NCI-H146 treated with DMSO at 0.1 percent for 48 hours (cell line): ENCODE data around the gene EFCAB14.
"Not testable (repeated sequence)": the region's sequence is repeated elsewhere in the genome, so short reads cannot be mapped to it uniquely, and the experiment has no call there.

Experiments
- DNase-seq: peaks from one replicate; lab custom pipeline; 2025; ENCODE audit not compliant: unreplicated experiment; lab: John Stamatoyannopoulos, UW

Gene EFCAB14

DNA sequence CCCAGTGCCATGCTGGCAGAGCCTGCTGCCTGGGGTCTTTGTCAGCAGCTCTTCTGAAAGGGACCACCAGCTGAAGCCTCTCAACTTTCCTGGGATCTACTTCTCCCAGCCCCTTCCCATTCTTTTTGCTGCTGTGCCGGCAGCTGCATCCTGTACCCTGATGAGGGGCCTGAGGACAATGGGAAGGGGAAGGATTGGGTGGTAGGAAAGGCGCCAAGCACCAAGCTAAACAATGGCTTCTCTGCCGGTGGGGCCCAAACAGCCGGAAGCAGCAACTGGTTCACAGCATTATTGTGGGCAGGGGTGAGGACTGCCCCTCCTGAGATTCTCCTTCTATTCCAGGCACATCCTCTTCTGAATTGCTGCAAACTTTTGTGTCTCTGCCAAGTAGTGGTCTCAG is 5.0 kb upstream of the EFCAB14 start:
- no peak for DNase-seq

DNA sequence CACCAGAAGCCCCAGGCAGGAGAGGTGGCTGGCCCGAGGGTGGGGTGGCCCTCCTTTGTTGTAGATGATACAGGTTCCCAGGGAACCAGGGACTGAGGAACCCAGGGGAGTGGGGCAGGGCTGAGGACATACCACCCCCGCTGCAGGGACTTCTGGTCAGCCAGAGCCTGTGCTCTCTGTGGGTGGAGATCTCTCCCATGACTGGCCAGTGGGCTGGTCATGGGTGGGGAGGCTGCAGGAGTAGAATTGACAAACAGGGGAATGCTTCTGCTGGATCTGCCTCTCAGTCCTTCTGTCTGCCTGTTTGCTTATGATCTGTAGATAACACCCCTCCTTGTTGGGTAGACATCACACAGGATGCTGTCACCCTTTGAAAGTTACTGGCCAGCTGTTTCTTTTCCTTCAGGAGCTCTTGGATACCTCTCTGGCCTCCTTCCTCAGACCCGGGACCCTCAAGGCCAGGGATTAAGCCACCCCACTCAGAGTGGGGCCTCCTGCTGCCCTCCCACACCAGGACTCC is 2.8 kb upstream of the EFCAB14 start:
- no peak for DNase-seq

DNA sequence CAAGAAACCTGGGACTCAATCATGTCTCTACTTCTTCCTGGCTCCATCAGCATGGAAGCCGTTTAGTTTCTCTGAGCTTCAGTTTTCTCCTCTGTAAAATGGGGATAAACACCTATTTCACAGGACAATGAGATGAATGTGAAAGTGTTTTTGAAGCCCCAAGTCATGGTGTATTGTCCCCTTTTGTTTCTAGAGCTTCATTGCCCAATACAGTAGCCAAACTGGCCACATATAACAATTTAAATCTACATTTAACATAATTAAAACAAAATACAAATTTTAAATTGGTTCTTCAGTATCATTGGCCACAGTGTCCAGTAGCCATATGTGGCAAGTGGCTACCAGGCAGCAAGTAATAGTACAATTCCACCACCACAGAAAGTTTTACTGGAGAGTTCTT is 2.3 kb upstream of the EFCAB14 start:
- DNase-seq, result no peak

DNA sequence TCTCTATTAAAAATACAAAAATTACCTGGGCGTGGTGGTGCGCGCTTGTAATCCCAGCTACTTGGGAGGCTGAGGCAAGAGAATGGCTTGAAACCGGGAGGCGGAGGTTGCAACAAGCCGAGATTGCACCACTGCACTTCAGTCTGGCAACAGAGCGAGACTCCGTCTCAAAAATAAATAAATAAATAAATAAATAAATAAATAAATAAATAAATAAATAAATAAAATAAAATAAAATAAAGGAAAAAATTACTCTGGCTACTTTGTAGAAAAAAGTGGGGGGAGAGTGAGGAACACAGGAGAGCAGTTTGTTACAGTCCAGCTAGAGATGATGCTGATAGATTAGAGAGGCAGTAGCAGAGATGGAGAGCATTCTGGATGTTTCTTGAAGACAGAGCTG is 1.4 kb upstream of the EFCAB14 start:
- DNase-seq, result not testable (repeated sequence)

DNA sequence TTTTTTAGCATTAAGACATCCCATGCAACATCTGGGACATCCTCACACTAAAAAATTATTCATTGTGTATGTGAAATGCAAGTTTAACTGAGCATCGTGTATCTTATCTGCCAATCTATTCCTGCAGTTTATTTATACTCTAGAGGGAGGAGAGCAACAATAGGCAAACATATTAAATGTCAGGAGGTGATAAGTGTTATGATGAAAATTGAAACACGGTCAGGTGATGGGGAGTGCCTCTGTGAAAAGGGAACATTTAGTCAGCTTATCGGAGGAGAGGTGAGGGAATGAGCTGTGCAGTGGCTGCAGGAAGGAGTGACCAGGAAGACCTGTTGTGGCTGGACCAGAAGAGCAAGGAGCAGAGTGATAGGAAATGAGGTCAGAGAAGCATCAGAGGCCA is 775 bp upstream of the EFCAB14 start:
- peak; percentile 7 for DNase-seq

DNA sequence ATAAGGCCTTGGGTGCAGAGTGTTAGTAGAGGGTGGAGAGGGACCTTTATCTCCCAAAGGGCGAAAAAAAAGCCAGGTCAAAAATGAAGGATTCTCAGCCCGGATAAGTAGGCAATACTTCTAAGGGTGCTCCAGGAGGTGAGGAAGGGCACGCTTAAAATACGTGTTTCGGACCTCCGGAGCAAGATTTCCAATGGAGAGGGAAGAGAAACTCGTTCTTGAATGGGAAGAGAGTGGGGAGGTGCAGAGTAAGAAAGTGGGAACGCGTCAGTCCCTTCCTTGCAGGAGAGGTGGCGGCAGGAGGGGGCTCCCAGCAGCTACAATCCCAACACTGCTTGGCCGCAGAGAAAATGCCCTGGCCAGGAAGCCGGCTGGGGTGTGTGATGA is 581 bp downstream of the EFCAB14 start:
- DNase-seq, result no peak

DNA sequence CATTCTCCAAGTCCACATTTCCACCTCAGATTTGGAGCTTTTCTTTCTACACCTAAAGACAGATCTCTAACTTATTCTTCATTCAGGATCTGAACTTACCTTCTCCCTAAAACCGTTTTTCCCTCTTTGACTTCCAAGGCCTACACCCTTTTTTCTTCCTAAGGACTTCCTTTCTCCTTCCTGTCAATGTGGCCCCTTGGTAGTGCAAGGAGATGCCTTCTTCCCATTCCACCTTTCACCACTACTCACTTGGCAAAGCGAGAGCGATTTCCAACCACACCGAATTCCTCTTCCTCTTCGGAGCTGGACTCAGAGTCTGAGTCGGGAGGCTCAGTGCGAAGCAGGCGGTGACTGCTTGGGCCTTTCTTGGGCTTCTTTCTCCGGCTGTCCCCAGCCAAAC is 1.3 kb downstream of the EFCAB14 start:
- DNase-seq, result no peak

DNA sequence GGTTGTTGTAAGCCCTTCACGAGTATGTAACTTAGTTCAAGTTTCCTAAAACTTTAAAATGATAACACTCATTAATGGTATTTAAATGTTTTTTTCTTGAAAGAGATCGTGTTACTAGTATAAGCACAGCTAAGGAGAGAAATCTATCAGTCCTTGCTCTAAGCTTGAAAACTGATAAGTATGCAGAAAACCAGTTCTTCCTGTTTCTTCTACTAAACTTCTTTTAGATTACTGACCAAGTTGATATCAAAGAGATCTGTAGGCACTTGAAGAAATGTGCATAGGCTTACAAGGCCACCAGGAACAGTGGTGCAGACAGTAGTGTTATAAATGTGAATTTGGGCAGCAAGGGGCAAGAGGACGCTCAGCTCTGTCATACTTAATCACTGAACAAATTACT is 3.9 kb downstream of the EFCAB14 start:
- no peak for DNase-seq

DNA sequence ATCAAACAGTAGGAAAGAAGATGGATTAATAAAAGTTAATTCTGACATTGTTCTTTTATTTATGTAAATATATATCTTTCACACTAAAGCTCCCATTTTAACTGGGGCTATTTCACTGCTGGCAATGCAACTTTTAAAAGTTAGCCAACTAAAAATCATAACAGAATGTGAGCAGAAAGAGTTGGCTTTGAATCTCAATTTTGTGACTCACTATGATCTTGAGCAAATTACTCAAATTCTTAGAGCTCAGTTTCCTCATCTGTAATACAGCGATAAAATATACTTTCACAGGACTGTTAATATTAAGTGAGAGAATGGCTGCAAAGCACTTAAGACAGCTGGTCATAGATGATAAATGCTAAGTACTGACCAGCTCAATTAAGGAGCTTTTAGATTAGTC is 10.8 kb downstream of the EFCAB14 start:
- no peak for DNase-seq

DNA sequence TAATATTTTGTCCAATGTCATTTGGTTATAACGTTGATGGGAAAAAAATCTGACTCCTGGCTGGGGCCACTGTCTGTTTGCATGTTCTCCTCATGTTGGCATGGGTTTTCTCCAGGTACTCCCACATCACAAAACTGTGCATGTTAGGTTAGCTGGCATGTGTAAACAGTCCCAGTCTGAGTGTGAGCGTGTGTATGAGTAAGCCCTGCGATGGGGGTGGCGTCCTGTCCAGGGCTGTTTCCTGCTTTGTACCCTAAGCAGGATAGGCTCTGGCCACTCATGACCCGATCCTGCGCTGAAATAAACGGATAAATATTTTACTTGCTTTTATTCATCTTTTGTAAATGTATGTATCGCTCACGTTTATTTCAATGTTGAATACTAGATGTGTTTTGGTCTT is 13.5 kb downstream of the EFCAB14 start:
- DNase-seq, result no peak

DNA sequence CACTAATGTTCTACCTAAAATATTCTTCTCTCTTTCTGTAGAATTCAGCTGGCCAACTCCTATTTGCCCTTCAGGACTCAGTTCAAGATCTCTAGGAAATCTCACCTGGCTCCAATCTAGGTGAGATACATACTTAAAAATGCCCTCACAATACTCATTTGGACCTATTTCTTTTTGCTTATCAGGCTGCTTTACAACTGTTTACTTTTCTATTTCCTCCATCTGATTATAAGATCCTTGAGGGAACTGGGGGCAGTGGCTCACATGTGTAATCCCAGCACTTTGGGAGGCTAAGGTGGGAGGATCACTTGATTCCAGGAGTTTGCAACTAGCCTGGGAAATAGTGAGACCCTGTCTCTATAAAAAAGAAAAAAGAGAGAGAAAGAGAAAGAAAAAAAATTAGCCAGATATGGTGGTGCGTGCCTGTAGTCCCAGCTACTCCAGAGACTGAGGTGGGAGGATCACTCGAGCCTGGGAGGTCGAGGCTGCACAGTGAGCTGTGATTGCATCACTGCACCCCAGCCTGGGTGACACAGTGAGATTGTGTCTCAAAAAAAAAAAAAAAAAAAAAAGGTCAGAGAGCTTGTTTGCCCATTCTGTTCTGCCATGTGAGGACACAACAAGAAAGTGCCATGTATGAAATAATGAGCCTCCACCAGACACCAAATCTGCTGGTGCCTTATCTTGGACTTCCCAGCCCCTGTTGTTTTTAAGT is 14.8 kb downstream of the EFCAB14 start:
- DNase-seq, result no peak

DNA sequence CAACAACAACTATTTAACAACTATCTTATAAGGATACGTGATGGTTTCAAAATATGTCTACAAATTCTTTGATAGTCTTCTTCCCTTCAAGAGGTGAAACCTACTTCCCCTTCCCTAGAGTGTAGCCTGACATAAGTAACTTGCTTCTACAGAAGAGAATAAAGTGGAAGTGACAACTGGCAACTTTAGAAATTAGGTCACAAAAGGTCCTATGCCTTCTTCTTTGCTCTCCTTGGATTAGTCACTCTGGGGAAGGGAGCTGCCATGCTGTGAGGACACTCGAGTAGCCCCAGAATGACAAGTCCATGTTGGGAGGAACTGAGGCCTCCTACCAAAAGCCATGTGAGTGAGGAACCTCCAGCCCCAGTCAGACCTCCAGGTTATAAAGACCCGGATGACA is 19.2 kb downstream of the EFCAB14 start:
- no peak for DNase-seq

DNA sequence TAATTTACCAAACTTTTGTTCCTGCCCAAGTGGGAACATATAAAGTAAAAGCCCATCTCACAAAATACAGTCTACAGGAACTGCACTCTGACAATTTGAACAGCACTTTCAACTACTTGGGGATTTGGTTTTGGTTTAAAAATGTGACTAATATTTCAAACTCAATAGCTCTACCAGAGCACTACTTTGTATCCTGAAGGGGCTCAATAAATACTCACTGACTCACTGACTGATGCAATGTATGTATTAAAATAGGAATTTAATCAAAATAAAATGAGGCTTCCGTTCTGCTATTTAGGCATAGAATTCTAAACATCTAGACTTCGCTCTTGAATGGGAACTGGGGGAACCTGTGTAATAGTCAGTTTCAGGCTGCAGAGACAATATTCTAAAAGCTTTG is 21.9 kb downstream of the EFCAB14 start:
- no peak for DNase-seq

DNA sequence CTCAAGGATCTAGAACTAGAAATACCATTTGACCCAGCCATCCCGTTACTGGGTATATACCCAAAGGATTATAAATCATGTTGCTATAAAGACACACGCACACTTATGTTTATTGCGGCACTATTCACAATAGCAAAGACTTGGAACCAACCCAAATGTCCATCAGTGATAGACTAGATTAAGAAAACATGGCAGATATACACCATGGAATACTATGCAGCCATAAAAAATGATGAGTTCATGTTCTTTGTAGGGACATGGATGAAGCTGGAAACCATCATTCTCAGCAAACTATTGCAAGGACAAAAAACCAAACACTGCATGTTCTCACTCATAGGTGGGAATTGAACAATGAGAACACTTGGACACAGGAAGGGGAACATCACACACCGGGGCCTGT is 24.2 kb downstream of the EFCAB14 start:
- not testable (repeated sequence) for DNase-seq

DNA sequence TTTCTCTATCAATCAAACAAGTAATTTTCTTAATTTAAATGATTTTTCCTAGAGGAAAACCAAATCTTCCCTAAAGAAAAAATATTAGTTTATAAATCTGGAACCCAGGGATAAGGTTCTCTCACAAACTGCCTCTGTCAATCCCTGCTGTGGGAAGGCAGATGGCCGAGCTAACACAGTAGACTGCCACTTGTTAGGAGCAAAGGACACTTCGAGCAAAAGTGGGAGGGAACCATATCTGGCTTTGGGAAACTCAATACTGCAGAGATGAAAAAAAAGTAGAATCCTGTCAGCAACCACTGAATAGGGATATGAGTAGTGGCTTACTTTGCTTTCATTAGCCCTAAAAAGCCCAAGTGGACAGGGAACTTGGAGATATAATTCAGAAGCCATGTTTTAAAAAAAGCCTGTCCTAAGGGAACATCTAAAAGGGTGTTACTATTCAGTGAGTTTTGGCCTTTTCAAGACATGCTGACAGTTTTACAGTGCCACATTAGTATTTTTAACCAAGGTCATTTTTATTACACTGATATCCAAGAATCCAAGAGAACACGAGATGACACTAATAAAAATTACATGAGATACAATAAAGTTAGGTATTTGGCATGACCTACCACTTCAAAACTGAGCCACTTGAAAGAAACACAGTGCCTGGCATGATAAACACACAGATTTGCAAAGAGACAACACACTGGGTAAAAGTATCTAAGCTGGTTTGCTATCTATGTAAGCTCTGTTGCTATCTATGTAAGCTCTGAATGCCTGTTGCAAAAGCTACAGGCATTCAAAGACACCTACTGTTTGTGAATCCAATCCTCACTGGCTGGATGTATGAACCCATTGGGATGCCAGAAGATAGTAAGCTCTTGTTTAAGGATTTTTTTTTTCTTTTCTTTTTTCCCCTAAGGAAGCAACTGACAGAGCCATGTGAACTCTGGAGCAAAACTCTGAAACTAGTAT is 25.8 kb downstream of the EFCAB14 start:
- DNase-seq, result no peak

DNA sequence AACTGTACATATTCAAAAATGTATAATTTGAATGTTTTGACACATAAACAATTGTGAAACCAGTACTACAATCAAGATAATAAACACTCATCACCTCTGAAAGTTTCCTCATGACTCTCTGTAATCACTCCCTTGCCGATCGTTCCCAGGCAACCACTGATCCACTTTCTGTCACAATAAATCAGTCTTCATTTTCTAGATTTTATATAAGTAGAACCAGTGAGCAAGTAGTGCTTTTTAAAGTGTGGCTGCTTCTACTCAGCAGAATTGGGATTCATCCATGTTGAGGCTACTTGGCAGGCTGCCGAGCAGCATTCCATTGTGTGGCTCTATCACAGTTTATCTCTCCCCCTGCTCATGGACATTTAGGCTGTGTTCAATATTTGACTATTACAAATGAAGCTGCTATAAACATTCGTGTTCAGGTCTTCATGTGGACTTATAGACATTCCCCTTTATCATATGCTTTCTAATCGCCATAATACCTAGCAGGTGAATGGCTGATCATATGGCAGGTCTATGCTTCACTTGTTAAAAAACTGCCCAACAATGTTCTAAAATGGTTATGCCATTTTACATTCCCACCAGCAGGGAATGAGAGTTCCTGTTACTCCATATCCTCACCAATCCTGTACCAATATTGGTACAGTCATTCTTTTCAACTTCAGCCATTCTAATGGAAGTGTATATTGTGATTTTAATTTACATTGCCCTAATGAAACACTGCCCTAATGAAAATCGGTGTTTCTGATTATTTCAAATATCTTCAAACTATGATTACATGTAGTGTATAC is 26.7 kb downstream of the EFCAB14 start:
- DNase-seq, result no peak

DNA sequence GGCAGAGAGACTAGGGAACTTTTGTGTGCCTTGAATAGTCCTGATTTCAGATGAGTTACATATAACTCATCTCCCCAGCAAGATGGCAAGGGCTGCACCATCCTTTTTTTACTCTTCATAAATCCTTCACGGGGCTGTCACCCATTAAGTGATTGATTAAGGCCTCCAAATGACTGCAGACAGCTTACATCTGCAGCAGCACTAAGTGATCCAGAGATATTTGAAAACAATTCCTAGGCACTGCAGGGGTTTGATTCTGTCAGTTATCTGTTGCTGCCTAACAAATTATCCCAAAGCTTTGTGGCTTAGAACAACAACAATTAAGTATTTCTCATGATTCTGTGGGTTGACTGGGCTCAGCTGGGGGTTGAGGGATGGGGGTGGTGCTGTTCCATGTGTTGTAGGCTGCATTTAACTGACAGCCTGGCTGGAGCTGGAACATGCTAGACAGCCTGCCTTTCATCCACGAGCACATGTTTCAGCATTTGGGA is 27.9 kb downstream of the EFCAB14 start:
- DNase-seq, result no peak

DNA sequence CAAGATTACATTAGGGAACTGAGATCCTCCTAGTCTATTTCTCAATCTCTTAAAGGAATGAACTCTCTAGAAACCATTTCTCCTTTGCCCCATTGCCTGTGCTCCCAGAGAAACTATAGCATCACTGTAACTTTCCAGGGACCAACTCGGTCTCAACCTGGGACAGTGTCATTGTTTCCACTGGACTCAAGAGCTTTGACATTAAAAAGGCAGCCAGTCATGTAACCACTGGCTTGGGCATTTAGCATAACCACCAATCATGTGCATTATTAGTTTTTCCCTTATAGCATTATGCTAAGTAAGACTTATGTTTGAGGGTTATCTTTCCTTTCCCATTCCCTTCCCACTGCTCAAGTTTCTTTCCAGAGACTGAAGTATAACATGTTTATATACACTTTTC is 29.0 kb downstream of the EFCAB14 start:
- no peak for DNase-seq

DNA sequence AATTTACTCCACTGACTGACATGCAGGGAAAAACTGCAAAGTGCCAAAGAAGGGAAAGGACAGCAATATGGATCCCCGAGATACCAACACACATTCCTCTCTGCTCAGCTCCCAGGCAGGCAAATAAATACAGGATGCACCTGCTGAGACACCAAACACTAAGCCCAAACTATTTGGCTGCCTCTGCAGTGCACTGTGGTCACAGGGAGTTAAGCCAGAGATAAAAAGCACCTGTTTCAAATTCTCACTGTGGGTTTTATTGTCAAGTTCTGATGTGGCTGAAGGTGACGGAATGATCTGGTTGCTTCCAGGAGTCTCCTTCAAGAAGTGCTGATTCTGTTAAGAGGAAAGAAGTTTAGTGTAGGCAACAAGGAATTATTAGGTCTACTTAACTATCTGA is 29.6 kb downstream of the EFCAB14 start:
- peak; percentile 24 for DNase-seq

DNA sequence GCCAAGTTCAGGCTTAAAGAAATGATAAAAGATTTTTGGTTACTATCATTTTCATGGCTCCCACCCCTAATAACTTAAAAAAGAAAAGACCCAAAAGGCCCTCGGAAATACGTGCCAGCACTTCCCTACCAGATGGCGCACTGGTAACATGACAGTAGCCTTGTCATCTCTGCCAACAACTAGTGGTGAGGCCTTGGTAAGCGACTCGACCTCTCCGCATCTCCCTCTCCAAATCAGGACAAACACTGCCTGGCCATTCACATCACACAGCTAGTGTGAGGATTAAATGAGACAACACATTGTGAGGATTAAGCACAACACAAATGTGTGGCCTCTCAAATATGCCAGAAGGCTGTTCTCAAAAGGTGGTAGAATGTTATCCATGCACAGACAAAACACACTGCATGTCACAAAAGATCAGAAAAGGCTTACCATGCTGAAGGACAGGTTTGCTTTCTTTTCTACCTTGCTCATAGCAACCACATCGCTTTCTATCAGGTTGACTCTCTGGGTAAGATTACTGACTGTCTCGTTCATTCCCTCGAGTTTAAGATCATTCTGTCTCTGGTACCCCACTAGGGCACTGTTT is 30.9 kb downstream of the EFCAB14 start:
- DNase-seq, result no peak
